GM21515 (cell line): ENCODE results near the gene MYO18A.

Experiments
- ATAC-seq: cut with Tn5 transposase; IDR thresholded peaks from one replicate; pipeline ENCODE4 v1.9.1; 2021; ENCODE audit not compliant: unreplicated experiment

The MYO18A gene

GRCh38 chr17:29168079-29168758 lies 12.0 kb downstream of the MYO18A start:
- no peak for ATAC-seq

- ATAC-seq: no peak
These were observed 12.7 kb downstream of the MYO18A start for GRCh38 chr17:29167393-29168078.

GRCh38 chr17:29166507-29166887 lies 13.7 kb downstream of the MYO18A start:
- ATAC-seq: no peak

- no peak for ATAC-seq
These were observed 14.2 kb downstream of the MYO18A start for GRCh38 chr17:29165800-29166506.

- ATAC-seq: no peak
These were observed 14.9 kb downstream of the MYO18A start for GRCh38 chr17:29165261-29165660.

- no peak for ATAC-seq
These were observed 16.6 kb downstream of the MYO18A start for GRCh38 chr17:29163563-29163962.

- ATAC-seq: no peak
These were observed 17.3 kb downstream of the MYO18A start for GRCh38 chr17:29162909-29163341.

GRCh38 chr17:29162082-29162908 lies 17.9 kb downstream of the MYO18A start:
- ATAC-seq: no peak

GRCh38 chr17:29160253-29160652 lies 19.9 kb downstream of the MYO18A start:
- no peak for ATAC-seq

- ATAC-seq: no peak
These were observed 20.8 kb downstream of the MYO18A start for GRCh38 chr17:29159306-29159860.

GRCh38 chr17:29158488-29159275 lies 21.5 kb downstream of the MYO18A start:
- no peak for ATAC-seq

- no peak for ATAC-seq
These were observed 22.1 kb downstream of the MYO18A start for GRCh38 chr17:29158096-29158487.

GRCh38 chr17:29157310-29157709 lies 22.9 kb downstream of the MYO18A start:
- no peak for ATAC-seq

- ATAC-seq: no peak
These were observed 23.4 kb downstream of the MYO18A start for GRCh38 chr17:29156781-29157180.

- ATAC-seq: no peak
These were observed 24.2 kb downstream of the MYO18A start for GRCh38 chr17:29155966-29156338.

GRCh38 chr17:29155227-29155965 lies 24.8 kb downstream of the MYO18A start:
- no peak for ATAC-seq

GRCh38 chr17:29154516-29155226 lies 25.5 kb downstream of the MYO18A start:
- ATAC-seq: no peak

- ATAC-seq: no peak
These were observed 28.6 kb downstream of the MYO18A start for GRCh38 chr17:29151567-29151966.

GRCh38 chr17:29150161-29150560 lies 30.0 kb downstream of the MYO18A start:
- no peak for ATAC-seq
